ENCODE results near the gene ARHGAP35. TPM values are rescaled to one million over a fixed set of nuclear protein-coding genes. Genes with fewer than 3 reads are reported as not detected.
"Not testable (repeated sequence)": the region's sequence is repeated elsewhere in the genome, so short reads cannot be mapped to it uniquely, and the experiment has no call there.

Gene ARHGAP35
- total and polyA plus RNA-seq, 2 donors (not counting 3 experiments of a cell fraction or from before 2014, with no cell fraction given) = 25.7 to 51.3 TPM

DNA sequence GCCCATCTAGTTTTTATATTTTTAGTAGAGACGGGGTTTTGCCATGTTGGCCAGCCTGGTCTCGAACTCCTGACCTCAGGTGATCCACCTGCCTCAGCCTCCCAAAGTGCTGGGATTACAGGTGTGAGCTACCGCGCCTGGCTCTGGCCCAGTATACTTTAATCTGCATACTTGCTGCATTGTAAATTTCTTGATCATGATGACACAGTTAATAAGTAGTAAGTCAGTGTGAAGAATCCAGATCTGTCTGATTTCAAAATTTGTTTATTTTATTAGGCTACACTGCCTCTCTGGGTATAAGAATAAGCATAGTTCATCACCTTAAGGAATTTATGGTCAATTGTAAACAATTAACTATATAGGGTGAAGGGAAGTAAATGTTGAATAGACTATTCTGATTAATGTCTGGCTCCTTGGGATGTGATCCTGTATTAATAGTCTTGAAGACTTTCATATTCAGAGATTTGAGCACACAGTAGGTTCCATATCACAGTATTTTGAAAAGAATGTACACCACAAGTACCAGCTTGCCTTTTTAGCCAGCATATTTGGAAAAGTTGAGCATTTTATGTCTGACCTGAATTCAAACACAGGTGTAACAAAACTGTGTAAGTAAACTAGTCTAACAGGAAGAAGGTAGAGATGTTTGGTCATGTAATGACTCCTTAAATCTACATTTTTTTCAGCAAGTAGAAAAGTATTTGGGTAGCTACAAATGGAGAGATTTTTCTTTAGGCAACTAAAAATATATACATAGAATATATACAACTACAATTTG lies 7.4 kb downstream of the ARHGAP35 start:
- ChIA-PET CTCF (no interaction called here), POLR2A (interaction anchor here (0.9 kb wide), 1 partner anchor 30 kb away, joined by 4 read pairs; no protein-coding TSS in a partner anchor)
- H3K27ac ChIP-seq (ENCODE audit: insufficient read depth, low read depth, low read length) = no peak overlapping the region
- H3K4me1 ChIP-seq (ENCODE audit: control insufficient read depth, extremely low read depth, insufficient read depth, low read length) = peaks cover 26% of the 10 kb centered on the region
- H3K9me1 ChIP-seq (replicated peaks; ENCODE audit: control insufficient read depth, extremely low read depth, insufficient read depth, low read length) = no peaks in the 10 kb centered on the region
- no TSS peak for BruUV-seq (replicated peaks)
- H3K79me2 ChIP-seq (ENCODE audit: control insufficient read depth, insufficient read depth, low read length) = peaks cover 90% of the 10 kb centered on the region
- no peak overlapping the region for H3K4me3 ChIP-seq (replicated peaks in 1 of 3; ENCODE audit: insufficient read depth in 1 of 3, low read depth in 1 of 3, low read length in 3 of 3)
- H3K4me2 ChIP-seq (ENCODE audit: insufficient read depth, low read length) = no peak overlapping the region
- no peaks in the 10 kb centered on the region for H3K27me3 ChIP-seq (ENCODE audit: control insufficient read depth in 2 of 2, insufficient read depth in 2 of 2, low read length in 2 of 2)
- no peak for FAIRE-seq
- no peaks in the 10 kb centered on the region for H3K36me3 ChIP-seq (ENCODE audit: control insufficient read depth in 2 of 2, extremely low read depth in 1 of 2, insufficient read depth in 2 of 2, low read length in 2 of 2)
- intact Hi-C loops (cut with micrococcal nuclease) (no loop called here), dilution Hi-C loops (cut with MboI; ENCODE audit: extremely low pct_ligation_motif_present, low sequenced_read_pairs) (no loop called here)
- no peak for DNase-seq (ENCODE audit: low read depth, low spot score)
- no peak overlapping the region for H2AFZ ChIP-seq (ENCODE audit: low read depth, low read length)
- no peaks in the 10 kb centered on the region for H4K20me1 ChIP-seq (replicated peaks; ENCODE audit: control insufficient read depth, extremely low read depth, insufficient read depth, low read length)
- H3K9ac ChIP-seq (replicated peaks; ENCODE audit: extremely low read depth, insufficient read depth, low read length) = no peak overlapping the region
- TF ChIP-seq MYC (IDR thresholded peaks at IDR 0.05; ENCODE audit: low read depth, low read length) (no peak), CTCF (IDR thresholded peaks at IDR 0.05; ENCODE audit: extremely low read depth in 1 of 2, insufficient read depth in 1 of 2, low read depth in 1 of 2, low read length in 2 of 2) (no peak), POLR2A (IDR thresholded peaks at IDR 0.05; ENCODE audit: low read depth, low read length) (no peak), JUN (IDR thresholded peaks at IDR 0.05; ENCODE audit: borderline replicate concordance, insufficient read depth, insufficient read length, low read depth) (no peak), POLR2AphosphoS5 (IDR thresholded peaks at IDR 0.05; ENCODE audit: insufficient read depth, low read depth, low read length) (no peak), GATA2 (IDR thresholded peaks at IDR 0.05; ENCODE audit: insufficient read depth, insufficient read length, low read depth, low read length) (no peak), EZH2 (IDR thresholded peaks at IDR 0.05; ENCODE audit: borderline replicate concordance, low read depth, low read length, severe bottlenecking) (no peak), MAX (IDR thresholded peaks at IDR 0.05; ENCODE audit: insufficient read depth, insufficient read length) (no peak), FOS (IDR thresholded peaks at IDR 0.05; ENCODE audit: borderline replicate concordance, insufficient read depth, low read length) (no peak)
- no peaks in the 10 kb centered on the region for H3K9me3 ChIP-seq (replicated peaks; ENCODE audit: control insufficient read depth, insufficient read depth, low read length)

DNA sequence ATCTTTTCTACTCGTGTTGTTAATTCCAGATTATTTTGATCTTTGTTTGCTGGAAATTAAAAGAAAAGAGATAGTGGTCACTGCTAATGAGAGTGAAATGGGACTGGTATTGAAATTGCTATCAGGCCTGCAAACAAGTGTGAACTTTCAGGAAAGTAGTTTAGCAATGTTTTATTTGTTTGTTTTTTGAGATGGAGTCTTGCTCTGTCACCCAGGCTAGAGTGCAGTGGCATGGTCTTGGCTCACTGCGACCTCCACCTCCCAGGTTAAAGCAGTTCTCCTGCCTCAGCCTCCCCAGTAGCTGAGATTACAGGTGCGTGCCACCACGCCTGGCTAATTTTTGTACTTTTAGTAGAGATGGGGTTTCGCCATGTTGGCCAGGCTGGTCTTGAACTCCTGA lies 10.4 kb downstream of the ARHGAP35 start:
- Histone ChIP-seq H3K79me2 (ENCODE audit: control insufficient read depth, insufficient read depth, low read length) (peaks cover 73% of the 10 kb centered on the region), H3K4me1 (ENCODE audit: control insufficient read depth, extremely low read depth, insufficient read depth, low read length) (peaks cover 27% of the 10 kb centered on the region)
- H3K27ac ChIP-seq (ENCODE audit: insufficient read depth, low read depth, low read length); H3K4me3 ChIP-seq (replicated peaks in 1 of 3; ENCODE audit: insufficient read depth in 1 of 3, low read depth in 1 of 3, low read length in 3 of 3); H3K9me3 ChIP-seq (replicated peaks; ENCODE audit: control insufficient read depth, insufficient read depth, low read length); dilution Hi-C loops (cut with MboI; ENCODE audit: extremely low pct_ligation_motif_present, low sequenced_read_pairs); CTCF ChIA-PET; BruUV-seq (replicated peaks); H3K4me2 ChIP-seq (ENCODE audit: insufficient read depth, low read length); H2AFZ ChIP-seq (ENCODE audit: low read depth, low read length); POLR2A ChIA-PET; H3K9ac ChIP-seq (replicated peaks; ENCODE audit: extremely low read depth, insufficient read depth, low read length); H3K27me3 ChIP-seq (ENCODE audit: control insufficient read depth in 2 of 2, insufficient read depth in 2 of 2, low read length in 2 of 2); DNase-seq (ENCODE audit: low read depth, low spot score); FAIRE-seq; H4K20me1 ChIP-seq (replicated peaks; ENCODE audit: control insufficient read depth, extremely low read depth, insufficient read depth, low read length); H3K36me3 ChIP-seq (ENCODE audit: control insufficient read depth in 2 of 2, extremely low read depth in 1 of 2, insufficient read depth in 2 of 2, low read length in 2 of 2); intact Hi-C loops (cut with micrococcal nuclease); H3K9me1 ChIP-seq (replicated peaks; ENCODE audit: control insufficient read depth, extremely low read depth, insufficient read depth, low read length): not testable (repeated sequence)
